HG02981 (cell line): Measurements from ENCODE around the gene KIAA1210.
"Not testable (repeated sequence)": the region's sequence is repeated elsewhere in the genome, so short reads cannot be mapped to it uniquely, and the experiment has no call there.

ENCODE experiments used
- ATAC-seq: cut with Tn5 transposase; IDR thresholded peaks from one replicate; pipeline ENCODE4 v1.9.1; 2021; ENCODE audit warnings: mild to moderate bottlenecking, moderate library complexity; ENCODE audit not compliant: unreplicated experiment

KIAA1210 gene

DNA sequence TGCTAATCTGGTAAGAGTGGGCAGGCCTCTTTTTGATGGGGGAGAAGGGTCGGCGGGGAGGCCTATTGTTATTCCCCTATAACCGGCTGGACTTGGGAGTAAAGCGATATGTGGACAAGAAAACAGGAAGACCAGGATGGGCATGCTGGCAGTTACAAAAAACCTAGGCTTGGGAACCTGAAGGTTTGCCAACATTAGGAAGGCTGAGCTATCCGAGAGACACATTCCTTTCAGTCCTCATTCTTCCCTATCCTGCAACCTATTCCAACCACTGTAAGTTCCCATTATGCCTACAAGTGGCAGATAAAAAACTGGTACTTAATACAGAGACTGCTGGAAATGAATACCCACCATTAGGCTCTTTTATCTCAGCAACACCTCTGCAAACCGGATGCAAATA lies 87.2 kb downstream of the KIAA1210 start:
- ATAC-seq: no peak

DNA sequence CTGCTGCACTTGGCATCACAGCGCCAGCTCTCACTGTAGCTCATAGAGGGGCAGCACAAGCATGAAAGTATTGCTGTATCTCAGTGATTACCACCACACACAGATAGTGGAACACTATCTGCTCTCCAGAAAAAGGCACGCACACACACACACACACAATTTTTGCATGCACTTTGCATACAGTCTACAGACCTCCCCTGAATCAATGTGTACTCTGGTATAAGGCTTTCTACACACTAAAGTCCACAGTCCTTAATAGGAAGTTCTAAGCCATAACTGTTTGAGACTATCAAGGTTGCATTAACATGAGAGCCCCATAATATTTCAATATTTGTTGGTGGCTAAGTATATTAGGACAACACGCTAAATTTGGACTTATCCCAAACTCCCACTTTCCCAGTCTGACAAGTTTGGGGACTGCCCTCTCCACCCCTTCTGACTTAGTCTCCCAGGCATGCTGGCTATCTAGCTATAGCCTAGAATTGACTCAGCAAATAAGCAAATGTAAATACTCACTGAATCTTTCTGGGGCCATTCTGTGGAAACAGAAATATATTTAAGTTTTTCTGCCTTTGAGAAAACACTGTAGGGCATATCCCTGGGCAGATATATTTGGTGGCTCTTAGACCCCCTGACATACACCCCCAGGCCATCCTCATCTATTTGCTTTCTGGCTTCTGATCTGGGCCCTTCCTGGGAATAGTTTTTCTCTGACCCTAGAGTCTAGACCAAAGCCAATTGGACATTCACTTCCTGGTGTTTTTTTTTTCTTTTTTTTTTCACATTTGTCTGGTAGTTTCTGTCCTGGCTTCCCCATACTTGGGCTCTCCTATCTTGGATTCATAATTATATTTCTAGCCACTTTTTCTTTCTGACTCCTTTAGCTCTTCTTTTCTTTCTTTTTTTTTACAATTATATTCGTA lies 91.2 kb downstream of the KIAA1210 start:
- no peak for ATAC-seq

GRCh38 chrX:119030990-119031389 lies 96.6 kb downstream of the KIAA1210 start:
- no peak for ATAC-seq

GRCh38 chrX:119029656-119030055 lies 98.0 kb downstream of the KIAA1210 start:
- not testable (repeated sequence) for ATAC-seq

GRCh38 chrX:119028733-119029330 lies 98.8 kb downstream of the KIAA1210 start:
- ATAC-seq: no peak
